ENCODE measurements around the gene CD19.

GRCh38 chr16:28933171-28933570, 1.4 kb downstream of the CD19 start:
- TF ChIP-seq POLR2A (IDR thresholded peaks at IDR 0.05) = no peak
- no peak for TF ChIP-seq CTCF (IDR thresholded peaks at IDR 0.05)

Data from body of pancreas (tissue), 4 donors.